HepG2 (cell line): ENCODE results near the gene SEPTIN10. TPM values are rescaled to one million over a fixed set of nuclear protein-coding genes. Genes with fewer than 3 reads are reported as not detected.

ENCODE experiments used
- HNF1B ChIP-seq: sonication (generic); formaldehyde crosslinking; IDR thresholded peaks from 2 replicates; pipeline ENCODE4 v1.5.1; 2020; ENCODE audit warnings: mild to moderate bottlenecking, moderate library complexity, missing genetic modification reagents
- MED1 ChIP-seq: sonication (generic); formaldehyde crosslinking; IDR thresholded peaks from 2 replicates; pipeline ENCODE4 v1.4.0; 2020; ENCODE audit warnings: missing genetic modification reagents
- MTF2 ChIP-seq: sonication (generic); formaldehyde crosslinking; IDR thresholded peaks from 2 replicates; pipeline ENCODE4 v1.5.0; 2020; ENCODE audit warnings: missing genetic modification reagents, borderline replicate concordance
- NFE2L1 ChIP-seq: sonication (generic); formaldehyde crosslinking; IDR thresholded peaks from 2 replicates; pipeline ENCODE4 v1.4.0; 2020; ENCODE audit warnings: missing genetic modification reagents, mild to moderate bottlenecking, borderline replicate concordance
- POLR2AphosphoS5 ChIP-seq: IDR thresholded peaks from 2 replicates; pipeline ENCODE4 v1.6.1; 2012; ENCODE audit warnings: low read depth, low read length
- SCMH1 ChIP-seq: sonication (generic); formaldehyde crosslinking; IDR thresholded peaks from 2 replicates; pipeline ENCODE4 v1.9.0; 2021; ENCODE audit warnings: missing genetic modification reagents, mild to moderate bottlenecking, borderline replicate concordance
- SMYD3 ChIP-seq: sonication (generic); formaldehyde crosslinking; IDR thresholded peaks from 2 replicates; pipeline ENCODE4 v1.8.1; 2023; ENCODE audit warnings: mild to moderate bottlenecking, missing genetic modification reagents
- SP2 ChIP-seq: sonication (generic); formaldehyde crosslinking; IDR thresholded peaks from 2 replicates; pipeline ENCODE4 v1.5.1; 2020; ENCODE audit warnings: mild to moderate bottlenecking, missing genetic modification reagents
- TEAD2 ChIP-seq: sonication (generic); formaldehyde crosslinking; IDR thresholded peaks from 2 replicates; pipeline ENCODE4 v1.9.0; 2021; ENCODE audit warnings: missing genetic modification reagents
- ZEB1 ChIP-seq: IDR thresholded peaks from 2 replicates; pipeline ENCODE4 v1.6.1; 2012; ENCODE audit warnings: mild to moderate bottlenecking, low read depth, inconsistent platforms; ENCODE audit not compliant: insufficient replicate concordance
- ZNF180 ChIP-seq: sonication (generic); formaldehyde crosslinking; IDR thresholded peaks from 2 replicates; pipeline ENCODE4 v1.4.0; 2020; ENCODE audit warnings: low read depth, missing genetic modification reagents, borderline replicate concordance
- ZNF274 ChIP-seq: sonication (generic); formaldehyde crosslinking; IDR thresholded peaks from 2 replicates; pipeline ENCODE4 v1.5.1; 2020; ENCODE audit warnings: mild to moderate bottlenecking, missing genetic modification reagents
- ZNF800 ChIP-seq: sonication (generic); formaldehyde crosslinking; IDR thresholded peaks from 2 replicates; pipeline ENCODE4 v1.4.0; 2020; ENCODE audit warnings: missing genetic modification reagents
- polyA plus RNA-seq, 8 experiments: library from polyadenylated mRNA; depleted of rRNA in 3 of 8; stranded (reverse) in 7 of 8; unstranded in 1 of 8; fragments of >200 nt; fragmentation: Illumina TruSeq in 4 of 8; extraction: Trizol in 4 of 8; gene quantifications; 2 replicates each; pipeline versions ENCODE4 v1.2.1 to v1.2.3, GENCODE V29; 2011 to 2016; ENCODE audit warnings: low read depth in 4 of 8, missing spikeins in 1 of 8, mixed read lengths in 1 of 8; ENCODE audit not compliant: insufficient read depth in 1 of 8
- total RNA-seq, 5 experiments: library from RNA; depleted of rRNA; stranded (reverse); fragments of >200 nt; fragmentation: Illumina TruSeq; extraction: Trizol; gene quantifications; 2 replicates each; pipeline ENCODE4 v1.2.3, GENCODE V29; 2016; ENCODE audit warnings: low read depth in 1 of 5
- TF ChIP-seq, protein P1 (sequence below): sonication (generic); formaldehyde crosslinking; IDR thresholded peaks from 2 replicates; pipeline ENCODE4 v1.4.0; 2020; ENCODE audit warnings: missing genetic modification reagents, low read depth, mild to moderate bottlenecking, borderline replicate concordance
- TF ChIP-seq, protein P2 (sequence below): sonication (generic); formaldehyde crosslinking; IDR thresholded peaks from 2 replicates; pipeline ENCODE4 v1.5.0; 2020; ENCODE audit warnings: mild to moderate bottlenecking, missing genetic modification reagents, borderline replicate concordance

Gene SEPTIN10
- total and polyA plus RNA-seq, 2 of the 13 experiments (the other 11 are each of a cell fraction or from before 2014, with no cell fraction given) = 45.8 to 67.5 TPM

GRCh38 chr2:109545828-109546713, 67.7 kb downstream of the SEPTIN10 start (continued):
- TF ChIP-seq, protein P1, sequence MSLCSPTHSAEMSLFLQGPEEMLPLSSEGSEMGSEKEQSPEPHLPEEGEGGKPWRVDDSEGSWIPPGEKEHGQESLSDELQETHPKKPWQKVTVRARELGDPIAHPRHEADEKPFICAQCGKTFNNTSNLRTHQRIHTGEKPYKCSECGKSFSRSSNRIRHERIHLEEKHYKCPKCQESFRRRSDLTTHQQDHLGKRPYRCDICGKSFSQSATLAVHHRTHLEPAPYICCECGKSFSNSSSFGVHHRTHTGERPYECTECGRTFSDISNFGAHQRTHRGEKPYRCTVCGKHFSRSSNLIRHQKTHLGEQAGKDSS (CRISPR knock-in tag) = peak; percentile 38; the same call in 1 of the 2 replicates
- peak; percentile 43; the same call in 1 of the 2 replicates for TF ChIP-seq MED1
- TF ChIP-seq, protein P2, sequence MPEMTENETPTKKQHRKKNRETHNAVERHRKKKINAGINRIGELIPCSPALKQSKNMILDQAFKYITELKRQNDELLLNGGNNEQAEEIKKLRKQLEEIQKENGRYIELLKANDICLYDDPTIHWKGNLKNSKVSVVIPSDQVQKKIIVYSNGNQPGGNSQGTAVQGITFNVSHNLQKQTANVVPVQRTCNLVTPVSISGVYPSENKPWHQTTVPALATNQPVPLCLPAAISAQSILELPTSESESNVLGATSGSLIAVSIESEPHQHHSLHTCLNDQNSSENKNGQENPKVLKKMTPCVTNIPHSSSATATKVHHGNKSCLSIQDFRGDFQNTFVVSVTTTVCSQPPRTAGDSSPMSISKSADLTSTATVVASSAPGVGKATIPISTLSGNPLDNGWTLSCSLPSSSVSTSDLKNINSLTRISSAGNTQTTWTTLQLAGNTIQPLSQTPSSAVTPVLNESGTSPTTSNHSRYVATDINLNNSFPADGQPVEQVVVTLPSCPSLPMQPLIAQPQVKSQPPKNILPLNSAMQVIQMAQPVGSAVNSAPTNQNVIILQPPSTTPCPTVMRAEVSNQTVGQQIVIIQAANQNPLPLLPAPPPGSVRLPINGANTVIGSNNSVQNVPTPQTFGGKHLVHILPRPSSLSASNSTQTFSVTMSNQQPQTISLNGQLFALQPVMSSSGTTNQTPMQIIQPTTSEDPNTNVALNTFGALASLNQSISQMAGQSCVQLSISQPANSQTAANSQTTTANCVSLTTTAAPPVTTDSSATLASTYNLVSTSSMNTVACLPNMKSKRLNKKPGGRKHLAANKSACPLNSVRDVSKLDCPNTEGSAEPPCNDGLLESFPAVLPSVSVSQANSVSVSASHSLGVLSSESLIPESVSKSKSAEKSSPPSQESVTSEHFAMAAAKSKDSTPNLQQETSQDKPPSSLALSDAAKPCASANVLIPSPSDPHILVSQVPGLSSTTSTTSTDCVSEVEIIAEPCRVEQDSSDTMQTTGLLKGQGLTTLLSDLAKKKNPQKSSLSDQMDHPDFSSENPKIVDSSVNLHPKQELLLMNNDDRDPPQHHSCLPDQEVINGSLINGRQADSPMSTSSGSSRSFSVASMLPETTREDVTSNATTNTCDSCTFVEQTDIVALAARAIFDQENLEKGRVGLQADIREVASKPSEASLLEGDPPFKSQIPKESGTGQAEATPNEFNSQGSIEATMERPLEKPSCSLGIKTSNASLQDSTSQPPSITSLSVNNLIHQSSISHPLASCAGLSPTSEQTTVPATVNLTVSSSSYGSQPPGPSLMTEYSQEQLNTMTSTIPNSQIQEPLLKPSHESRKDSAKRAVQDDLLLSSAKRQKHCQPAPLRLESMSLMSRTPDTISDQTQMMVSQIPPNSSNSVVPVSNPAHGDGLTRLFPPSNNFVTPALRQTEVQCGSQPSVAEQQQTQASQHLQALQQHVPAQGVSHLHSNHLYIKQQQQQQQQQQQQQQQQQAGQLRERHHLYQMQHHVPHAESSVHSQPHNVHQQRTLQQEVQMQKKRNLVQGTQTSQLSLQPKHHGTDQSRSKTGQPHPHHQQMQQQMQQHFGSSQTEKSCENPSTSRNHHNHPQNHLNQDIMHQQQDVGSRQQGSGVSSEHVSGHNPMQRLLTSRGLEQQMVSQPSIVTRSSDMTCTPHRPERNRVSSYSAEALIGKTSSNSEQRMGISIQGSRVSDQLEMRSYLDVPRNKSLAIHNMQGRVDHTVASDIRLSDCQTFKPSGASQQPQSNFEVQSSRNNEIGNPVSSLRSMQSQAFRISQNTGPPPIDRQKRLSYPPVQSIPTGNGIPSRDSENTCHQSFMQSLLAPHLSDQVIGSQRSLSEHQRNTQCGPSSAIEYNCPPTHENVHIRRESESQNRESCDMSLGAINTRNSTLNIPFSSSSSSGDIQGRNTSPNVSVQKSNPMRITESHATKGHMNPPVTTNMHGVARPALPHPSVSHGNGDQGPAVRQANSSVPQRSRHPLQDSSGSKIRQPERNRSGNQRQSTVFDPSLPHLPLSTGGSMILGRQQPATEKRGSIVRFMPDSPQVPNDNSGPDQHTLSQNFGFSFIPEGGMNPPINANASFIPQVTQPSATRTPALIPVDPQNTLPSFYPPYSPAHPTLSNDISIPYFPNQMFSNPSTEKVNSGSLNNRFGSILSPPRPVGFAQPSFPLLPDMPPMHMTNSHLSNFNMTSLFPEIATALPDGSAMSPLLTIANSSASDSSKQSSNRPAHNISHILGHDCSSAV = no peak
- TF ChIP-seq MTF2 (CRISPR knock-in tag) = 0 out of 2 replicates have a peak, but pooled peaks have one; percentile 41
- TF ChIP-seq SMYD3 (CRISPR knock-in tag) = no peak
- no peak for TF ChIP-seq ZEB1
- no peak for TF ChIP-seq SCMH1 (CRISPR knock-in tag)
- TF ChIP-seq ZNF180 (CRISPR knock-in tag) = no peak
- TF ChIP-seq ZNF800 (CRISPR knock-in tag) = 0 out of 2 replicates have a peak, but pooled peaks have one; percentile 20
- no peak for TF ChIP-seq SP2
- TF ChIP-seq POLR2AphosphoS5 = no peak
- no peak for TF ChIP-seq NFE2L1 (CRISPR knock-in tag)
- peak; percentile 81 for TF ChIP-seq HNF1B (CRISPR knock-in tag)
- no peak for TF ChIP-seq TEAD2
- 0 out of 2 replicates have a peak, but pooled peaks have one; percentile 23 for TF ChIP-seq ZNF274
